NCI-H2171 (cell line): ENCODE results near the gene MED1.
"Not testable (repeated sequence)": the region's sequence is repeated elsewhere in the genome, so short reads cannot be mapped to it uniquely, and the experiment has no call there.

Experiments used
- DNase-seq: peaks from one replicate; lab custom pipeline; 2025; lab: John Stamatoyannopoulos, UW

The MED1 gene, protein sequence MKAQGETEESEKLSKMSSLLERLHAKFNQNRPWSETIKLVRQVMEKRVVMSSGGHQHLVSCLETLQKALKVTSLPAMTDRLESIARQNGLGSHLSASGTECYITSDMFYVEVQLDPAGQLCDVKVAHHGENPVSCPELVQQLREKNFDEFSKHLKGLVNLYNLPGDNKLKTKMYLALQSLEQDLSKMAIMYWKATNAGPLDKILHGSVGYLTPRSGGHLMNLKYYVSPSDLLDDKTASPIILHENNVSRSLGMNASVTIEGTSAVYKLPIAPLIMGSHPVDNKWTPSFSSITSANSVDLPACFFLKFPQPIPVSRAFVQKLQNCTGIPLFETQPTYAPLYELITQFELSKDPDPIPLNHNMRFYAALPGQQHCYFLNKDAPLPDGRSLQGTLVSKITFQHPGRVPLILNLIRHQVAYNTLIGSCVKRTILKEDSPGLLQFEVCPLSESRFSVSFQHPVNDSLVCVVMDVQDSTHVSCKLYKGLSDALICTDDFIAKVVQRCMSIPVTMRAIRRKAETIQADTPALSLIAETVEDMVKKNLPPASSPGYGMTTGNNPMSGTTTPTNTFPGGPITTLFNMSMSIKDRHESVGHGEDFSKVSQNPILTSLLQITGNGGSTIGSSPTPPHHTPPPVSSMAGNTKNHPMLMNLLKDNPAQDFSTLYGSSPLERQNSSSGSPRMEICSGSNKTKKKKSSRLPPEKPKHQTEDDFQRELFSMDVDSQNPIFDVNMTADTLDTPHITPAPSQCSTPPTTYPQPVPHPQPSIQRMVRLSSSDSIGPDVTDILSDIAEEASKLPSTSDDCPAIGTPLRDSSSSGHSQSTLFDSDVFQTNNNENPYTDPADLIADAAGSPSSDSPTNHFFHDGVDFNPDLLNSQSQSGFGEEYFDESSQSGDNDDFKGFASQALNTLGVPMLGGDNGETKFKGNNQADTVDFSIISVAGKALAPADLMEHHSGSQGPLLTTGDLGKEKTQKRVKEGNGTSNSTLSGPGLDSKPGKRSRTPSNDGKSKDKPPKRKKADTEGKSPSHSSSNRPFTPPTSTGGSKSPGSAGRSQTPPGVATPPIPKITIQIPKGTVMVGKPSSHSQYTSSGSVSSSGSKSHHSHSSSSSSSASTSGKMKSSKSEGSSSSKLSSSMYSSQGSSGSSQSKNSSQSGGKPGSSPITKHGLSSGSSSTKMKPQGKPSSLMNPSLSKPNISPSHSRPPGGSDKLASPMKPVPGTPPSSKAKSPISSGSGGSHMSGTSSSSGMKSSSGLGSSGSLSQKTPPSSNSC (N-terminal part only)

GRCh38 chr17:39450847-39451581 is at the start of gene MED1:
Gene MED1 (minus strand): TSS chr17:39451263. CDS start chr17:39451062, 201 bp downstream.
- peak; percentile 99 for DNase-seq

DNA sequence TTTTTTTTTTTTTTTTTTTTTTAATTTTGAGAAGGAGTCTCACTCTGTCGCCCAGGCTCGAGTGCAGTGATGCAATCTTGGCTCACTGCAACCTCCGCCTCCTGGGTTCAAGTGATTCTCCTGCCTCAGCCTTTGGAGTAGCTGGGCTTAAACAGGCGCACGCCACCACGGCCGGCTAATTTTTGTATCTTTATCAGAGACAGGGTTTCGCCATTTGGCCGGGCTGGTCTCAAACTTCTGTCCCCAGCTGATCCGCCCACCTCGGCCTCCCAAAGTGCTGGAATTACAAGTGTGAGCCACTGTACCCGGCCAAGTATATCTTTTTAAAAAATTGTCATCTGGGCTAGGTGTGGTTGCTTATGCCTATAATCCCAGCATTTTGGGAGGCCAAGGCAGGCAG is 45.9 kb upstream of the MED1 start:
- not testable (repeated sequence) for DNase-seq

GRCh38 chr17:39487946-39488345 is 36.9 kb upstream of the MED1 start:
- DNase-seq = no peak

GRCh38 chr17:39487490-39487889 is 36.4 kb upstream of the MED1 start:
- DNase-seq = not testable (repeated sequence)

- DNase-seq = no peak
Observed at GRCh38 chr17:39486242-39486641, 35.2 kb upstream of the MED1 start.

DNA sequence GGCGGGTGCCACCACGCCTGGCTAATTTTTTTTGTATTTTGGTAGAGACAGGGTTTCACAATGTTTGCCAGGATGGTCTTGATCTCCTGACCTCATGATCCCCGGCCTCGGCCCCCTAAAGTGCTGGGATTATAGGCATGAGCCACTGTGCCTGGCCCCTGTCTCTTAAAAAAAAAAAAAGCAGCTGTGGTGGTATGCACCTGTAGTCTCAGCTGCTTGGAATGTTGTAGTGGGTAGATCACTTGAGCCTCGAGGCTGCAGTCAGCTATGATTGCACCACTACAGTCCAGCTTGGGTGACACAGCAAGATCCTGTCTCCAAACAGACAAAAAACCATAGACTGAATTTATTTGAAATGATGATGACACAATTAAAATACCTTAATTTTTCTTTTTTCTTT is 34.5 kb upstream of the MED1 start:
- DNase-seq = no peak

DNA sequence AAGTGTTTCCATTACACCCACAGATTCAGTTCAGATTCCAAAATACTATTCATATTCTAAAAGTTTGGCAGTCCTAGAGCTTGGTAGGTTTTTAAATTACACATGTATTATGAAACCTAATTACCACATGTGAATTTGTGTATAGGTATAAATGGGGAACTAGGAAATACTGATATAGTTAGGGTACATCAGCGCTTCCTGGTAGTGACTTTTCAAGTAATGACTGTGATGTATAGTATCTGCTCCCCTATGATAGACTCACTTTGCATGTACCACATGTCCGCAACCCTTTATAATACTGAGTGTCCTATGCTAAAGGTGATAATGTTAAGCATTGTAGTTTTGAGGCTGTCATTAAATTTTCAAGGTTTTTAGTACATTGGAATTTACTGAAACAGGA is 33.1 kb upstream of the MED1 start:
- no peak for DNase-seq

DNA sequence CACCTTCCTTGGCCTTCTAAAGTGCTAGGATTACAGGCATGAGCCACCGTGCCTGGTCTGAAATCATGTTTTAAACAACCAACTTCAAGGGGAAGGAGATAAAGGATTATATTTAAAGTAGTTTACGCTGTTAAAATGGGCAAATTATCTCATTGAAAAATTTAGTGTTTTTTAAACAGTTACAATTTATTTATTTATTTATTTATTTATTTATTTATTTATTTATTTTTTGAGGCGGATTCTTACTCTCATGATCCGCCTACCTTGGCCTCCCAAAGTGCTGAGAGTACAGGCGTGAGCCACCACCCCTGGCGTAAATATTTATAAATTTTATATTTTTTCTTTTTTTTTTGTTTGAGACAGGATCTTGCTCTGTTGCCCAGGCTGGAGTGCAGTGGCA is 32.4 kb upstream of the MED1 start:
- no peak for DNase-seq

GRCh38 chr17:39479631-39480030 is 28.6 kb upstream of the MED1 start:
- DNase-seq = not testable (repeated sequence)

DNA sequence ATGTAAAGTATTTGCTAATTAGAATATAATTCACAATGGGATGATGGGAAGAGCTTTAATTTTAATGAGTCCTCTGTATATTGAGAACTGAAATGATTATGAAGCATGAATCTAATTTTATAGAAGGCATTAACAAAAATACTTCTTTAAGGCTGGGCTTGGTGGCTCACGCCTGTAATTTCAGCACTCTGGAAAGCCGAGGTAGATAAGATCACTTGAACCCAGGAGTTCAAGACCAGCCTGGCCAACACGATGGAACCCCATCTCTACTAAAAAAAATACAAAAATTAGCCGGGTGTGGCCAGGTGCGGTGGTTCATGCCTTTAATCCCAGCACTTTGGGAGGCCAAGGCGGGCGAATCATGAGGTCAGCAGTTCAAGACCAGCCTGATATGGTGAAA is 22.2 kb upstream of the MED1 start:
- DNase-seq = no peak

- not testable (repeated sequence) for DNase-seq
Observed at GRCh38 chr17:39468610-39469009, 17.5 kb upstream of the MED1 start.

- not testable (repeated sequence) for DNase-seq
Observed at GRCh38 chr17:39464639-39465181, 13.6 kb upstream of the MED1 start.

GRCh38 chr17:39462631-39463375 is 11.7 kb upstream of the MED1 start:
- no peak for DNase-seq

DNA sequence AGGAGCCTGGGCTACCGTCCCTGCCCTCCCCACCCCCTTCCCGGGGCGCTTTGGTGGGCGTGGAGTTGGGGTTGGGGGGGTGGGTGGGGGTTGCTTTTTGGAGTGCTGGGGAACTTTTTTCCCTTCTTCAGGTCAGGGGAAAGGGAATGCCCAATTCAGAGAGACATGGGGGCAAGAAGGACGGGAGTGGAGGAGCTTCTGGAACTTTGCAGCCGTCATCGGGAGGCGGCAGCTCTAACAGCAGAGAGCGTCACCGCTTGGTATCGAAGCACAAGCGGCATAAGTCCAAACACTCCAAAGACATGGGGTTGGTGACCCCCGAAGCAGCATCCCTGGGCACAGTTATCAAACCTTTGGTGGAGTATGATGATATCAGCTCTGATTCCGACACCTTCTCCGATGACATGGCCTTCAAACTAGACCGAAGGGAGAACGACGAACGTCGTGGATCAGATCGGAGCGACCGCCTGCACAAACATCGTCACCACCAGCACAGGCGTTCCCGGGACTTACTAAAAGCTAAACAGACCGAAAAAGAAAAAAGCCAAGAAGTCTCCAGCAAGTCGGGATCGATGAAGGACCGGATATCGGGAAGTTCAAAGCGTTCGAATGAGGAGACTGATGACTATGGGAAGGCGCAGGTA is 11.0 kb upstream of the MED1 start:
- no peak for DNase-seq

DNA sequence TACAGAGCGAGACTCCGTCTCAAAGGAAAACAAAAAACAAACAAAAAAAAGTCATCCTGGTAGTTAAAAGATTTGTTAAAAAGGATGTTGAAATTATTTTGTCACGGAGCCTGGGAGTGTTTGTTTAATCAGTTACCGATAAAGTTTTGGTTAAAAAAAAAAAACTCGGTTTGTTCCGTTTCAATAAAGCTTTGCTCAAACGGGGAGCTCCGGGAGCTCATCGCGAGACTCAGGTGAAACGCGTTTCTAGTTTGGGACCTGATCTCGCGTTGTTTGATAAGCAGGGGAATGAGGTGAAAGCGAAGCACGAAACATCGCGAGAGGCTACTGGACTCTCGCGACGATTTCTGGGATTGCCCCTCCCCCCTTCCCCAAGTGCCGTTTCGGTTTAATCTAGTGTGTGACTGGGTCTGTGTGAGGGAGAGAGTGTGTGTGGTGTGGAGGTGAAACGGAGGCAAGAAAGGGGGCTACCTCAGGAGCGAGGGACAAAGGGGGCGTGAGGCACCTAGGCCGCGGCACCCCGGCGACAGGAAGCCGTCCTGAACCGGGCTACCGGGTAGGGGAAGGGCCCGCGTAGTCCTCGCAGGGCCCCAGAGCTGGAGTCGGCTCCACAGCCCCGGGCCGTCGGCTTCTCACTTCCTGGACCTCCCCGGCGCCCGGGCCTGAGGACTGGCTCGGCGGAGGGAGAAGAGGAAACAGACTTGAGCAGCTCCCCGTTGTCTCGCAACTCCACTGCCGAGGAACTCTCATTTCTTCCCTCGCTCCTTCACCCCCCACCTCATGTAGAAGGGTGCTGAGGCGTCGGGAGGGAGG is 10.3 kb upstream of the MED1 start, which contains the start of gene CDK12:
Gene CDK12 (plus strand): TSS at position 374 of the 813 bp plus-strand sequence. CDS start 586 bp downstream, outside the sequence.
- peak; percentile 99 for DNase-seq

GRCh38 chr17:39455919-39456318 is 4.9 kb upstream of the MED1 start:
- DNase-seq = no peak

DNA sequence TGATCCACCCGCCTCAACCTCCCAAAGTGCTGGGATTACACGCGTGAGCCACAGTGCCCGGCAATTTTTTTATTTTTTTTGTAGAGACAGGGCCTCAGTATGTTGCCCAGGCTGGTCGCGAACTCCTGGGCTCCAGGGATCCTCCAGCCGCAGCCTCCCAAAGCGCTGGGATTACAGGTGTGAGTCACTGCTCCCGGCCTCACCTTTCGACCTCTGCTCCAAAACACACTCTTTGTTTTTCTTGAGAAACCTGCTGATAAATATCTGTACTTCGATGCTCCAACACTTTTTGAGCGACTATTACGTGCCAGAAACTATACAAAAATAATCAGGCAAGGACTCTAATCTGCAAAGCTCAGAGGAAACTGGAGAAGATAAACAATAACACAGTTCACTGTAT is 1.0 kb downstream of the MED1 start:
- DNase-seq = no peak

GRCh38 chr17:39447561-39447960 is 3.5 kb downstream of the MED1 start:
- DNase-seq = no peak

- DNase-seq = no peak
Observed at GRCh38 chr17:39443326-39443725, 7.7 kb downstream of the MED1 start.
